GM12874 (cell line): Measurements from ENCODE around the gene AMN.

ENCODE experiments used
- TF ChIP-seq, protein P1 (sequence below): IDR thresholded peaks from 2 replicates; pipeline ENCODE4 v1.5.1; 2011; ENCODE audit warnings: low read depth, mild to moderate bottlenecking, control low read depth, low read length, moderate library complexity; ENCODE audit not compliant: insufficient read depth

AMN gene

GRCh38 chr14:102924632-102925588 is 2.4 kb downstream of the AMN start:
- TF ChIP-seq, protein P1, sequence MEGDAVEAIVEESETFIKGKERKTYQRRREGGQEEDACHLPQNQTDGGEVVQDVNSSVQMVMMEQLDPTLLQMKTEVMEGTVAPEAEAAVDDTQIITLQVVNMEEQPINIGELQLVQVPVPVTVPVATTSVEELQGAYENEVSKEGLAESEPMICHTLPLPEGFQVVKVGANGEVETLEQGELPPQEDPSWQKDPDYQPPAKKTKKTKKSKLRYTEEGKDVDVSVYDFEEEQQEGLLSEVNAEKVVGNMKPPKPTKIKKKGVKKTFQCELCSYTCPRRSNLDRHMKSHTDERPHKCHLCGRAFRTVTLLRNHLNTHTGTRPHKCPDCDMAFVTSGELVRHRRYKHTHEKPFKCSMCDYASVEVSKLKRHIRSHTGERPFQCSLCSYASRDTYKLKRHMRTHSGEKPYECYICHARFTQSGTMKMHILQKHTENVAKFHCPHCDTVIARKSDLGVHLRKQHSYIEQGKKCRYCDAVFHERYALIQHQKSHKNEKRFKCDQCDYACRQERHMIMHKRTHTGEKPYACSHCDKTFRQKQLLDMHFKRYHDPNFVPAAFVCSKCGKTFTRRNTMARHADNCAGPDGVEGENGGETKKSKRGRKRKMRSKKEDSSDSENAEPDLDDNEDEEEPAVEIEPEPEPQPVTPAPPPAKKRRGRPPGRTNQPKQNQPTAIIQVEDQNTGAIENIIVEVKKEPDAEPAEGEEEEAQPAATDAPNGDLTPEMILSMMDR: no peak

- TF ChIP-seq, protein P1: no peak
These were observed 3.2 kb downstream of the AMN start for GRCh38 chr14:102925646-102926045.

- TF ChIP-seq, protein P1: no peak
These were observed 3.6 kb downstream of the AMN start for GRCh38 chr14:102926104-102926503.

- TF ChIP-seq, protein P1: no peak
These were observed 4.9 kb downstream of the AMN start for GRCh38 chr14:102927346-102927877.

GRCh38 chr14:102927878-102928411 is 5.5 kb downstream of the AMN start:
- TF ChIP-seq, protein P1: no peak

DNA sequence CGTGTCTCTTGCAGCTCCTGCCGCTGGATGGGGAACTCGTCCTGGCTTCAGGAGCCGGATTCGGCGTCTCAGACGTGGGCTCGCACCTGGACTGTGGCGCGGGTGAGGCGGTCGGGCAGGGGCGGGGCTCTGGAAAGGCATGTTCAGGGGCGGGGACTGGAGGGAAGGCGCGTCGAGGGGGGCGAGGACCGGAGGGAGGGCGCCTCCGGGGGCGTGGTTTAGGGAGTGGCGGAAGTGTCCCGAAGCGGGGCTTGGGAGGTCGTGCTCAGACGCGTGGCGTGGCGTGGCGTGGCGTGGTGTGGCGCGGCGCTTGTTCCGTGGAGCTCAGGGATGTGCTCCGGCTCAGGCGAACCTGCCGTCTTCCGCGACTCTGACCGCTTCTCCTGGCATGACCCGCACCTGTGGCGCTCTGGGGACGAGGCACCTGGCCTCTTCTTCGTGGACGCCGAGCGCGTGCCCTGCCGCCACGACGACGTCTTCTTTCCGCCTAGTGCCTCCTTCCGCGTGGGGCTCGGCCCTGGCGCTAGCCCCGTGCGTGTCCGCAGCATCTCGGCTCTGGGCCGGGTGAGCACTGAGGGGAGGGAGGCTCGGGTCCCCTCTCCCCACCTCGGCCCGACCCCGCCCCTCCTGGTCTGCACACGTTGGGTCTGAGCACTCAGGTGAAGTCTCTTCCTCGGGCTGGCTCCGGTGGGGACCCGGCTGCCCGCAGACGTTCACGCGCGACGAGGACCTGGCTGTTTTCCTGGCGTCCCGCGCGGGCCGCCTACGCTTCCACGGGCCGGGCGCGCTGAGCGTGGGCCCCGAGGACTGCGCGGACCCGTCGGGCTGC is 6.2 kb downstream of the AMN start:
- TF ChIP-seq, protein P1: no peak
